ENCODE measurements around the gene RANGRF. TPM values are rescaled to one million over a fixed set of nuclear protein-coding genes. Genes with fewer than 3 reads are reported as not detected.

The RANGRF gene
- total RNA-seq, 1 donor from 2014 or later: 8.4 TPM

Other genes starting within 250 kb of the RANGRF start
- gene ALOX15B, start 249.6 kb upstream of the RANGRF start, total RNA-seq (ENCODE audit: insufficient read depth, low replicate concordance): not detected
- gene ALOX12B, start 201.0 kb upstream of the RANGRF start, total RNA-seq (ENCODE audit: insufficient read depth, low replicate concordance): not detected
- gene ALOXE3, start 170.2 kb upstream of the RANGRF start, total RNA-seq (ENCODE audit: insufficient read depth, low replicate concordance): not detected
- gene HES7, start 164.6 kb upstream of the RANGRF start, total RNA-seq (ENCODE audit: insufficient read depth, low replicate concordance): not detected
- 26.7 TPM for gene PER1, start 136.3 kb upstream of the RANGRF start, total RNA-seq (ENCODE audit: insufficient read depth, low replicate concordance)
- 2.6 TPM for gene VAMP2, start 125.7 kb upstream of the RANGRF start, total RNA-seq (ENCODE audit: insufficient read depth, low replicate concordance)
- gene TMEM107, start 112.3 kb upstream of the RANGRF start, total RNA-seq (ENCODE audit: insufficient read depth, low replicate concordance): 30.6 TPM
- 4.3 TPM for gene BORCS6, start 98.5 kb upstream of the RANGRF start, total RNA-seq (ENCODE audit: insufficient read depth, low replicate concordance)
- 6.7 TPM for gene AURKB, start 78.1 kb upstream of the RANGRF start, total RNA-seq (ENCODE audit: insufficient read depth, low replicate concordance)
- gene CTC1, start 40.6 kb upstream of the RANGRF start, total RNA-seq (ENCODE audit: insufficient read depth, low replicate concordance): 7.9 TPM
- gene PFAS, start 39.4 kb upstream of the RANGRF start, total RNA-seq (ENCODE audit: insufficient read depth, low replicate concordance): 6.0 TPM
- gene SLC25A35, start 6.7 kb downstream of the RANGRF start, total RNA-seq (ENCODE audit: insufficient read depth, low replicate concordance): 0.24 TPM
- 4.6 TPM for gene ARHGEF15, start 21.6 kb downstream of the RANGRF start, total RNA-seq (ENCODE audit: insufficient read depth, low replicate concordance)
- gene ODF4, start 51.2 kb downstream of the RANGRF start, total RNA-seq (ENCODE audit: insufficient read depth, low replicate concordance): not detected
- 3,035 TPM for gene RPL26, start 94.5 kb downstream of the RANGRF start, total RNA-seq (ENCODE audit: insufficient read depth, low replicate concordance)
- gene RNF222, start 109.2 kb downstream of the RANGRF start, total RNA-seq (ENCODE audit: insufficient read depth, low replicate concordance): not detected
- gene NDEL1, start 147.2 kb downstream of the RANGRF start, total RNA-seq (ENCODE audit: insufficient read depth, low replicate concordance): 87.6 TPM